H1 (cell line): Measurements from ENCODE around the gene PIP4K2C. TPM values are rescaled to one million over a fixed set of nuclear protein-coding genes. Genes with fewer than 3 reads are reported as not detected.

Experiments used
- CTCF ChIA-PET: fragments of 300-600 bp; sonication (Branson Sonifier 250); formaldehyde crosslinking; loops from one replicate; lab custom pipeline; 2021; ENCODE audit not compliant: partially characterized antibody; lab: Charles Lee
- POLR2A ChIA-PET: fragments of 300-600 bp; sonication (Branson Sonifier 250); formaldehyde crosslinking; loops from one replicate; lab custom pipeline; 2021; ENCODE audit warnings: inconsistent platforms; ENCODE audit not compliant: partially characterized antibody; lab: Charles Lee
- DNase-seq, 2 experiments: peaks; one replicate each; pipeline versions ENCODE4 v3.0.0 to v3.0.0-alpha.2; 2010 to 2022; ENCODE audit warnings: low spot score in 2 of 2, low read depth in 1 of 2, mixed read lengths in 1 of 2
- FAIRE-seq: peaks from 2 replicates; lab custom pipeline; 2011; peaks lifted over from hg19 to GRCh38; lab: Jason Lieb, UNC
- H2AFZ ChIP-seq: 2 replicates; pipeline ENCODE4 v1.8.1; 2012; ENCODE audit warnings: low read length, inconsistent platforms
- H2AK5ac ChIP-seq: 2 replicates; pipeline ENCODE4 v1.6.1; 2013; ENCODE audit warnings: low read depth, low read length
- H2BK120ac ChIP-seq: replicated peaks from 2 replicates; pipeline ENCODE3; 2013; ENCODE audit warnings: low read depth, low read length, inconsistent platforms
- H2BK12ac ChIP-seq: 2 replicates; pipeline ENCODE4 v1.6.1; 2013; ENCODE audit warnings: low read depth, low read length
- H2BK15ac ChIP-seq: 2 replicates; pipeline ENCODE4 v1.6.1; 2013; ENCODE audit warnings: low read length
- H2BK20ac ChIP-seq: 2 replicates; pipeline ENCODE4 v1.6.1; 2013; ENCODE audit warnings: low read length
- H2BK5ac ChIP-seq: 2 replicates; pipeline ENCODE4 v1.6.1; 2013; ENCODE audit warnings: low read depth, low read length
- H3K14ac ChIP-seq: 2 replicates; pipeline ENCODE4 v1.6.1; 2013; ENCODE audit warnings: inconsistent platforms; ENCODE audit not compliant: insufficient read length
- H3K18ac ChIP-seq: 2 replicates; pipeline ENCODE4 v1.6.1; 2013; ENCODE audit warnings: low read length; ENCODE audit errors: extremely low read depth
- H3K23ac ChIP-seq: 2 replicates; pipeline ENCODE4 v1.6.1; 2013; ENCODE audit warnings: inconsistent platforms; ENCODE audit not compliant: insufficient read length
- H3K23me2 ChIP-seq: 2 replicates; pipeline ENCODE4 v1.6.1; 2013; ENCODE audit warnings: low read depth, low read length
- H3K27ac ChIP-seq: 2 replicates; pipeline ENCODE4 v1.6.1; 2011; ENCODE audit warnings: low read depth, low read length, inconsistent platforms
- H3K27me3 ChIP-seq, 4 experiments: replicated peaks in 1 of 4; 1 replicate in 1 of 4; 2 replicates in 3 of 4; pipeline versions ENCODE4 v1.6.1 to v1.8.1; 2011 to 2013; ENCODE audit warnings: low read length in 3 of 4, mild to moderate bottlenecking in 3 of 4, inconsistent platforms in 2 of 4, mixed read lengths in 2 of 4, moderate library complexity in 1 of 4; ENCODE audit not compliant: control insufficient read depth in 3 of 4, insufficient read depth in 3 of 4; ENCODE audit errors: extremely low read depth in 1 of 4
- H3K36me3 ChIP-seq, 4 experiments: 2 replicates each; pipeline versions ENCODE4 v1.6.1 to v1.8.1; 2011 to 2013; ENCODE audit warnings: mild to moderate bottlenecking in 4 of 4, low read length in 3 of 4, moderate library complexity in 2 of 4, control low read depth in 1 of 4, inconsistent platforms in 1 of 4; ENCODE audit not compliant: insufficient read depth in 4 of 4, control insufficient read depth in 2 of 4
- H3K4ac ChIP-seq: replicated peaks from 2 replicates; pipeline ENCODE3; 2013; ENCODE audit warnings: low read length, low read depth, mixed read lengths, inconsistent platforms; ENCODE audit not compliant: insufficient read length
- H3K4me1 ChIP-seq, 4 experiments: replicated peaks in 1 of 4; 1 replicate in 1 of 4; 2 replicates in 3 of 4; pipeline versions ENCODE4 v1.6.1 to v1.8.1; 2011 to 2013; ENCODE audit warnings: low read length in 3 of 4, inconsistent platforms in 2 of 4, mixed read lengths in 1 of 4; ENCODE audit not compliant: insufficient read depth in 4 of 4, control insufficient read depth in 3 of 4
- H3K4me2 ChIP-seq, 2 experiments: 2 replicates each; pipeline versions ENCODE4 v1.6.1 to v1.8.1; 2011 to 2013; ENCODE audit warnings: low read depth in 2 of 2, low read length in 2 of 2, control low read depth in 1 of 2, inconsistent platforms in 1 of 2, mild to moderate bottlenecking in 1 of 2; ENCODE audit not compliant: insufficient read depth in 1 of 2
- H3K4me3 ChIP-seq, 4 experiments: fragments of 200-600, 300-600 bp in 1 of 4; sonication (generic), shearing (Covaris generic), sonication (Bioruptor Twin) in 1 of 4; 2 replicates each; pipeline versions ENCODE4 v1.5.1 to v1.8.1; 2011 to 2016; ENCODE audit warnings: low read length in 4 of 4, low read depth in 3 of 4, control low read depth in 2 of 4, inconsistent platforms in 2 of 4, mild to moderate bottlenecking in 2 of 4, mixed read lengths in 1 of 4, moderate library complexity in 1 of 4; ENCODE audit not compliant: insufficient read depth in 2 of 4; ENCODE audit errors: extremely low read depth in 1 of 4
- H3K56ac ChIP-seq: replicated peaks from 2 replicates; pipeline ENCODE3; 2013; ENCODE audit warnings: low read depth, mild to moderate bottlenecking, mixed read lengths, low read length, inconsistent platforms; ENCODE audit not compliant: insufficient read length
- H3K79me1 ChIP-seq: 2 replicates; pipeline ENCODE4 v1.6.1; 2013; ENCODE audit warnings: low read depth, low read length, control low read depth
- H3K79me2 ChIP-seq, 2 experiments: 2 replicates each; pipeline versions ENCODE4 v1.6.1 to v1.8.1; 2012 to 2013; ENCODE audit warnings: low read length in 2 of 2, mild to moderate bottlenecking in 2 of 2, inconsistent platforms in 1 of 2; ENCODE audit not compliant: insufficient read depth in 2 of 2, control insufficient read depth in 1 of 2
- H3K9ac ChIP-seq, 4 experiments: replicated peaks in 1 of 4; 1 replicate in 1 of 4; 2 replicates in 3 of 4; pipeline versions ENCODE4 v1.6.1 to v1.8.1; 2011 to 2013; ENCODE audit warnings: low read depth in 3 of 4, low read length in 3 of 4, control low read depth in 2 of 4, mild to moderate bottlenecking in 2 of 4, moderate library complexity in 2 of 4, inconsistent platforms in 1 of 4; ENCODE audit errors: extremely low read depth in 1 of 4
- H3K9me3 ChIP-seq, 2 experiments: 2 replicates each; pipeline versions ENCODE4 v1.6.1 to v1.8.1; 2012 to 2013; ENCODE audit warnings: mild to moderate bottlenecking in 2 of 2, moderate library complexity in 2 of 2, control low read depth in 1 of 2, inconsistent platforms in 1 of 2, low read depth in 1 of 2, low read length in 1 of 2, mixed read lengths in 1 of 2; ENCODE audit not compliant: insufficient read depth in 2 of 2
- H4K20me1 ChIP-seq, 2 experiments: replicated peaks in 1 of 2; 2 replicates each; pipeline versions ENCODE3 to v1.8.1; 2011 to 2013; ENCODE audit warnings: inconsistent platforms in 2 of 2, low read length in 2 of 2, mild to moderate bottlenecking in 1 of 2; ENCODE audit not compliant: insufficient read depth in 2 of 2, control insufficient read depth in 1 of 2
- H4K5ac ChIP-seq: 2 replicates; pipeline ENCODE4 v1.6.1; 2013; ENCODE audit warnings: low read length, low read depth, mixed read lengths, inconsistent platforms; ENCODE audit not compliant: insufficient read length
- H4K8ac ChIP-seq: 2 replicates; pipeline ENCODE4 v1.8.0; 2013; ENCODE audit warnings: mild to moderate bottlenecking, moderate library complexity, low read length, inconsistent platforms; ENCODE audit not compliant: insufficient read depth; ENCODE audit errors: extremely low read depth
- H4K91ac ChIP-seq: replicated peaks from 2 replicates; pipeline ENCODE3; 2013; ENCODE audit warnings: low read length, mixed read lengths, inconsistent platforms; ENCODE audit not compliant: insufficient read length
- CBX8 ChIP-seq: fragments of 300-800, 300-1000 bp; sonication (generic); IDR thresholded peaks from 2 replicates; pipeline ENCODE4 v1.7.1; 2016; ENCODE audit warnings: low read depth, low read length, borderline replicate concordance
- EGR1 ChIP-seq: IDR thresholded peaks from 2 replicates; pipeline ENCODE4 v1.6.1; 2011; ENCODE audit warnings: low read depth, low read length, borderline replicate concordance
- EP300 ChIP-seq, 2 experiments: IDR thresholded peaks; 1 replicate in 1 of 2; 2 replicates in 1 of 2; pipeline ENCODE4 v1.6.1; 2011 to 2012; ENCODE audit warnings: low read depth in 2 of 2, low read length in 2 of 2, mild to moderate bottlenecking in 2 of 2, borderline replicate concordance in 1 of 2, inconsistent platforms in 1 of 2, moderate library complexity in 1 of 2
- GABPA ChIP-seq: IDR thresholded peaks from 2 replicates; pipeline ENCODE4 v1.6.1; 2011; ENCODE audit warnings: mild to moderate bottlenecking, low read length, moderate library complexity, borderline replicate concordance; ENCODE audit not compliant: insufficient read depth
- HDAC2 ChIP-seq, 2 experiments: fragments of 300-600 bp in 1 of 2; sonication (generic) in 1 of 2; IDR thresholded peaks; 2 replicates each; pipeline ENCODE4 v1.6.1; 2011 to 2012; ENCODE audit warnings: low read depth in 2 of 2, low read length in 2 of 2, mild to moderate bottlenecking in 2 of 2, moderate library complexity in 2 of 2, borderline replicate concordance in 1 of 2, inconsistent platforms in 1 of 2
- KDM1A ChIP-seq: fragments of 200-600, 300-600 bp; sonication (generic); IDR thresholded peaks from 2 replicates; pipeline ENCODE4 v1.7.1; 2016; ENCODE audit warnings: mild to moderate bottlenecking, low read length, borderline replicate concordance
- NRF1 ChIP-seq: IDR thresholded peaks from 2 replicates; pipeline ENCODE4 v1.6.1; 2011; ENCODE audit warnings: mild to moderate bottlenecking, low read depth, low read length, improper control_type of control experiment
- POLR2A ChIP-seq, 2 experiments: IDR thresholded peaks; 1 replicate in 1 of 2; 2 replicates in 1 of 2; pipeline ENCODE4 v1.6.1; 2011; ENCODE audit warnings: low read depth in 2 of 2, low read length in 2 of 2, mild to moderate bottlenecking in 2 of 2; ENCODE audit errors: control extremely low read depth in 1 of 2
- RBBP5 ChIP-seq: IDR thresholded peaks from 2 replicates; pipeline ENCODE4 v1.7.1; 2012; ENCODE audit warnings: low read depth, mild to moderate bottlenecking, inconsistent platforms, low read length, moderate library complexity, borderline replicate concordance
- RNF2 ChIP-seq: fragments of 200-900, 300-1000 bp; sonication (generic); IDR thresholded peaks from 2 replicates; pipeline ENCODE4 v1.7.1; 2016; ENCODE audit warnings: borderline replicate concordance, low read depth, mild to moderate bottlenecking, antibody characterized with exemption, low read length; ENCODE audit not compliant: poor library complexity, severe bottlenecking; ENCODE audit errors: missing control alignments
- SIRT6 ChIP-seq: IDR thresholded peaks from one replicate; pipeline ENCODE4 v1.7.1; 2012; ENCODE audit warnings: low read length, inconsistent platforms
- SIX5 ChIP-seq: IDR thresholded peaks from 2 replicates; pipeline ENCODE4 v1.6.1; 2011; ENCODE audit warnings: mild to moderate bottlenecking, low read depth, low read length
- SUZ12 ChIP-seq: fragments of 200-600 bp; sonication (generic); IDR thresholded peaks from 2 replicates; pipeline ENCODE4 v1.6.1; 2012; ENCODE audit warnings: mild to moderate bottlenecking, inconsistent platforms, low read length, moderate library complexity, mixed read lengths
- WGBS, 2 experiments: shearing (Covaris generic) in 1 of 2; methylation state at CpG; one replicate each; pipeline versions ENCODE4 v1.1.6 to v1.1.7; 2013 to 2015; ENCODE audit warnings: low lambda C conversion rate in 2 of 2, mixed read lengths in 2 of 2, inconsistent platforms in 1 of 2, low coverage in 1 of 2, missing lambda C conversion rate in 1 of 2; ENCODE audit not compliant: insufficient replicate concordance in 2 of 2, insufficient coverage in 1 of 2, insufficient read length in 1 of 2; ENCODE audit errors: extremely low coverage in 1 of 2, missing lambda C conversion rate in 1 of 2; 5-methylcytosine and 5-hydroxymethylcytosine counted together
- polyA plus RNA-seq, 7 experiments: library from polyadenylated mRNA; depleted of rRNA in 3 of 7; stranded (reverse) in 5 of 7; unstranded in 2 of 7; fragments of >200 nt in 5 of 7; fragments of 200-250 nt in 2 of 7; gene quantifications; 1 replicate in 5 of 7; 2 replicates in 1 of 7; 4 replicates in 1 of 7; pipeline versions ENCODE4 v1.2.1 to v1.2.3, GENCODE V29; 2011 to 2013; ENCODE audit warnings: missing spikeins in 2 of 7, mixed read lengths in 2 of 7
- total RNA-seq: library from RNA; stranded (reverse); fragmentation: NEBNext Ultra II Directional; extraction: Animal tissue kit (Norgen Biotek cat#: 25700); gene quantifications from 2 replicates; pipeline ENCODE4 v1.2.1, GENCODE V29; 2021

Gene PIP4K2C
- total and polyA plus RNA-seq, 2 of the 8 experiments (the other 6 are each of a cell fraction or from before 2014, with no cell fraction given), result 25.0 to 27.1 TPM

DNA sequence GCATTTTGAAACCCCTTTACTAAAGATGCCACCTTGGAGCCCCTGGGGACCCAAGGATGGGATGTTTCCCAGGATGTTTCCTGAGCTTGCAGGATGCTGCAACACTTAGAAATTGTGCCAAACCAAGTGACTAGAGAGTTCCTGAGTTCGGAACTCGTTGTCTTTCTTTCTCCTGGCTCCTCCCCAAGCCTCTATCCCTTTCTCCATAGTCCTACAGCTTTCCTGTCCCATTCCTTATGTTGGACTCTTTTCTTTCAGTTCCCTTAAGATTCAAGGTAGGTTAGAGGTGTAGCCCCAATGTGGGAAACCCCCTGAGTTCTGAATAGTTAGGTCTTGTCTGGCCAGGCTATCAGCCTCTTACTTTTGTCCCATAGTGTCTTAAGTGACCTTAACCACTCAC, 42.5 kb upstream of the PIP4K2C start:
- Histone ChIP-seq H2BK120ac (no peak overlapping the region), H2BK5ac (no peak overlapping the region), H3K36me3 (no peaks in the 10 kb centered on the region), H3K27me3 (peaks cover 0 to 5% (median 3%) of the 10 kb centered on the region in 4 experiments; a peak in 2 of 7 replicates), H3K14ac (no peak overlapping the region), H3K79me2 (peaks cover 4 to 49% of the 10 kb centered on the region in 2 experiments; a peak in 3 of 4 replicates), H3K4me2 (peak overlapping the region in 1 of 2 experiments; percentile 69; a peak in 1 of 4 replicates), H2BK12ac (peak overlapping the region; percentile 85; the same call in 1 of the 2 replicates), H2AFZ (no peak overlapping the region), H3K56ac (no peak overlapping the region), H3K4ac (no peak overlapping the region), H3K4me3 (no peak overlapping the region), H3K23me2 (peaks cover 19% of the 10 kb centered on the region), H2BK15ac (no peak overlapping the region), H3K4me1 (peaks cover 9 to 29% (median 12%) of the 10 kb centered on the region in 4 experiments; a peak in 6 of 7 replicates), H3K79me1 (peaks cover 10% of the 10 kb centered on the region), H3K27ac (no peak overlapping the region), H4K20me1 (peaks cover 9 to 14% of the 10 kb centered on the region in 2 experiments), H3K9ac (no peak overlapping the region), H4K91ac (no peak overlapping the region), H4K8ac (no peak overlapping the region), H3K18ac (no peak overlapping the region), H4K5ac (no peak overlapping the region), H2AK5ac (no peak overlapping the region), H3K9me3 (no peaks in the 10 kb centered on the region), H3K23ac (no peak overlapping the region), H2BK20ac (no peak overlapping the region)
- FAIRE-seq (no peak), DNase-seq (no peak)
- CTCF ChIA-PET, result interaction anchor here (0.6 kb wide), 1 partner anchor 235 kb away, joined by 3 read pairs; no protein-coding TSS in a partner anchor
- POLR2A ChIA-PET, result interaction anchor here (1.1 to 2.0 kb wide), 3 partner anchors 11 to 28 kb away, joined by 3 to 12 read pairs (median 5); partner anchors contain the start of gene DDIT3
- 70% methylated on average over 2 of the region's 2 CpGs; no CpG with 5 or more reads in 1 of the 2 experiments for WGBS, 2 experiments
- no peak for TF ChIP-seq SUZ12
- TF ChIP-seq CBX8, result no peak
- no peak for TF ChIP-seq SIX5
- no peak for TF ChIP-seq NRF1
- no peak for TF ChIP-seq GABPA
- TF ChIP-seq KDM1A, result no peak
- no peak for TF ChIP-seq RNF2
- TF ChIP-seq EGR1, result no peak
- TF ChIP-seq HDAC2 (IDR thresholded peaks at IDR 0.05; ENCODE audit: borderline replicate concordance in 1 of 2, low read depth in 2 of 2, low read length in 2 of 2), result no peak
- TF ChIP-seq RBBP5, result no peak
- no peak for TF ChIP-seq POLR2A (IDR thresholded peaks at IDR 0.05; ENCODE audit: control extremely low read depth in 1 of 2, low read depth in 2 of 2, low read length in 2 of 2)
- TF ChIP-seq SIRT6, result no peak
- no peak for TF ChIP-seq EP300 (IDR thresholded peaks at IDR 0.05; ENCODE audit: borderline replicate concordance in 1 of 2, low read depth in 2 of 2, low read length in 2 of 2)
